ENCODE measurements around the gene RASAL2.
A peak's percentile ranks its signal among the peaks of the same experiment; 100 is the strongest.

- TF ChIP-seq REST (IDR thresholded peaks at IDR 0.05) (no peak), PBX3 (IDR thresholded peaks at IDR 0.05) (no peak), CTCF (IDR thresholded peaks at IDR 0.05) (peak; percentile 66), SREBF2 (IDR thresholded peaks at IDR 0.05) (no peak), EP300 (IDR thresholded peaks at IDR 0.05) (no peak)
These were observed 38.8 kb upstream of the RASAL2 start for GRCh38 chr1:178055093-178055492.

Data from A549 (cell line).